K562 (cell line): Measurements from ENCODE around the gene SIRT2. TPM values are rescaled to one million over a fixed set of nuclear protein-coding genes. Genes with fewer than 3 reads are reported as not detected.

Experiments
- ETV1 ChIP-seq: fragments of 450-650 bp; conservative IDR thresholded peaks from 2 replicates; pipeline ENCODE4 v1.6.1; 2016; ENCODE audit warnings: missing genetic modification characterization, control low read depth, low read depth, missing compliant biosample characterization
- MEIS2 ChIP-seq: fragments of 450-650 bp; IDR thresholded peaks from 2 replicates; pipeline ENCODE4 v1.6.1; 2014; ENCODE audit warnings: mild to moderate bottlenecking; ENCODE audit not compliant: partially characterized antibody
- MYNN ChIP-seq, 2 experiments: sonication (generic); formaldehyde crosslinking in 1 of 2; IDR thresholded peaks; 2 replicates each; pipeline versions ENCODE4 v1.5.0 to v1.6.1; 2016 to 2020; ENCODE audit warnings: antibody characterized with exemption in 1 of 2, missing genetic modification reagents in 1 of 2
- POLR2A ChIP-seq: fragments of 450-650 bp; conservative IDR thresholded peaks from 2 replicates; pipeline ENCODE4 v1.6.1; 2016
- PTTG1 ChIP-seq: fragments of 450-650 bp; IDR thresholded peaks from 2 replicates; pipeline ENCODE4 v1.6.1; 2016; ENCODE audit warnings: low read depth, mild to moderate bottlenecking, missing genetic modification characterization, missing compliant biosample characterization
- SMAD4 ChIP-seq: fragments of 250-450 bp; sonication (Bioruptor Pico); conservative IDR thresholded peaks from 2 replicates; pipeline ENCODE4 v1.8.0; 2021; ENCODE audit warnings: inconsistent platforms, mild to moderate bottlenecking, moderate library complexity
- polyA plus RNA-seq, 8 experiments: library from polyadenylated mRNA; depleted of rRNA in 4 of 8; stranded (reverse) in 5 of 8; unstranded in 3 of 8; fragments of >200 nt; fragmentation: Nextera tagmentation in 2 of 8; fragmentation: Illumina TruSeq in 1 of 8; extraction: Ambion mirVana in 2 of 8; extraction: Trizol in 1 of 8; gene quantifications; 2 replicates each; pipeline versions ENCODE4 v1.2.1 to v1.2.3, GENCODE V29; 2011 to 2014; ENCODE audit warnings: inconsistent platforms in 1 of 8, missing spikeins in 1 of 8
- total RNA-seq, 7 experiments: library from RNA; depleted of rRNA in 6 of 7; stranded (reverse); fragments of >200 nt in 6 of 7; fragmentation: Illumina TruSeq in 2 of 7; extraction: Trizol in 2 of 7; gene quantifications; 2 replicates each; pipeline versions ENCODE4 v1.2.1 to v1.2.3, GENCODE V29; 2011 to 2021; ENCODE audit warnings: low replicate concordance in 1 of 7
- TF ChIP-seq, protein P1 (sequence below): fragments of 200-800 bp; sonication (Bioruptor generic); IDR thresholded peaks from 2 replicates; pipeline ENCODE4 v1.6.1; 2017; ENCODE audit warnings: missing genetic modification characterization, missing compliant biosample characterization
- TF ChIP-seq, protein P2 (sequence below): fragments of 450-650 bp; IDR thresholded peaks from 2 replicates; pipeline ENCODE4 v1.6.1; 2017; ENCODE audit warnings: antibody characterized with exemption, mild to moderate bottlenecking
- TF ChIP-seq, protein P3 (sequence below): fragments of 450-650 bp; formaldehyde crosslinking; IDR thresholded peaks from 2 replicates; pipeline ENCODE4 v1.4.0; 2022; ENCODE audit warnings: missing genetic modification characterization

SIRT2 gene
- total and polyA plus RNA-seq, 9 of the 15 experiments (the other 6 are each of a cell fraction or from before 2014, with no cell fraction given) = 2.3 to 35.2 (median 22.9) TPM

- TF ChIP-seq, protein P1, sequence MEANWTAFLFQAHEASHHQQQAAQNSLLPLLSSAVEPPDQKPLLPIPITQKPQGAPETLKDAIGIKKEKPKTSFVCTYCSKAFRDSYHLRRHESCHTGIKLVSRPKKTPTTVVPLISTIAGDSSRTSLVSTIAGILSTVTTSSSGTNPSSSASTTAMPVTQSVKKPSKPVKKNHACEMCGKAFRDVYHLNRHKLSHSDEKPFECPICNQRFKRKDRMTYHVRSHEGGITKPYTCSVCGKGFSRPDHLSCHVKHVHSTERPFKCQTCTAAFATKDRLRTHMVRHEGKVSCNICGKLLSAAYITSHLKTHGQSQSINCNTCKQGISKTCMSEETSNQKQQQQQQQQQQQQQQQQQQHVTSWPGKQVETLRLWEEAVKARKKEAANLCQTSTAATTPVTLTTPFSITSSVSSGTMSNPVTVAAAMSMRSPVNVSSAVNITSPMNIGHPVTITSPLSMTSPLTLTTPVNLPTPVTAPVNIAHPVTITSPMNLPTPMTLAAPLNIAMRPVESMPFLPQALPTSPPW (CRISPR knock-in tag) = peak; percentile 80
- TF ChIP-seq, protein P2, sequence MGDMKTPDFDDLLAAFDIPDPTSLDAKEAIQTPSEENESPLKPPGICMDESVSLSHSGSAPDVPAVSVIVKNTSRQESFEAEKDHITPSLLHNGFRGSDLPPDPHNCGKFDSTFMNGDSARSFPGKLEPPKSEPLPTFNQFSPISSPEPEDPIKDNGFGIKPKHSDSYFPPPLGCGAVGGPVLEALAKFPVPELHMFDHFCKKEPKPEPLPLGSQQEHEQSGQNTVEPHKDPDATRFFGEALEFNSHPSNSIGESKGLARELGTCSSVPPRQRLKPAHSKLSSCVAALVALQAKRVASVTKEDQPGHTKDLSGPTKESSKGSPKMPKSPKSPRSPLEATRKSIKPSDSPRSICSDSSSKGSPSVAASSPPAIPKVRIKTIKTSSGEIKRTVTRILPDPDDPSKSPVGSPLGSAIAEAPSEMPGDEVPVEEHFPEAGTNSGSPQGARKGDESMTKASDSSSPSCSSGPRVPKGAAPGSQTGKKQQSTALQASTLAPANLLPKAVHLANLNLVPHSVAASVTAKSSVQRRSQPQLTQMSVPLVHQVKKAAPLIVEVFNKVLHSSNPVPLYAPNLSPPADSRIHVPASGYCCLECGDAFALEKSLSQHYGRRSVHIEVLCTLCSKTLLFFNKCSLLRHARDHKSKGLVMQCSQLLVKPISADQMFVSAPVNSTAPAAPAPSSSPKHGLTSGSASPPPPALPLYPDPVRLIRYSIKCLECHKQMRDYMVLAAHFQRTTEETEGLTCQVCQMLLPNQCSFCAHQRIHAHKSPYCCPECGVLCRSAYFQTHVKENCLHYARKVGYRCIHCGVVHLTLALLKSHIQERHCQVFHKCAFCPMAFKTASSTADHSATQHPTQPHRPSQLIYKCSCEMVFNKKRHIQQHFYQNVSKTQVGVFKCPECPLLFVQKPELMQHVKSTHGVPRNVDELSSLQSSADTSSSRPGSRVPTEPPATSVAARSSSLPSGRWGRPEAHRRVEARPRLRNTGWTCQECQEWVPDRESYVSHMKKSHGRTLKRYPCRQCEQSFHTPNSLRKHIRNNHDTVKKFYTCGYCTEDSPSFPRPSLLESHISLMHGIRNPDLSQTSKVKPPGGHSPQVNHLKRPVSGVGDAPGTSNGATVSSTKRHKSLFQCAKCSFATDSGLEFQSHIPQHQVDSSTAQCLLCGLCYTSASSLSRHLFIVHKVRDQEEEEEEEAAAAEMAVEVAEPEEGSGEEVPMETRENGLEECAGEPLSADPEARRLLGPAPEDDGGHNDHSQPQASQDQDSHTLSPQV = peak; percentile 37; the same call in 1 of the 2 replicates
- TF ChIP-seq PTTG1 (tag) (no peak), MYNN (IDR thresholded peaks at IDR 0.05) (0 out of 2 replicates have a peak, but pooled peaks have one; percentile 14), MYNN (CRISPR knock-in tag; IDR thresholded peaks at IDR 0.05) (no peak), POLR2A (0 out of 2 replicates have a peak, but pooled peaks have one; percentile 25), MEIS2 (no peak), ETV1 (tag) (0 out of 2 replicates have a peak, but pooled peaks have one; percentile 14), SMAD4 (CRISPR knock-in tag) (0 out of 2 replicates have a peak, but pooled peaks have one; percentile 35)
- TF ChIP-seq, protein P3, sequence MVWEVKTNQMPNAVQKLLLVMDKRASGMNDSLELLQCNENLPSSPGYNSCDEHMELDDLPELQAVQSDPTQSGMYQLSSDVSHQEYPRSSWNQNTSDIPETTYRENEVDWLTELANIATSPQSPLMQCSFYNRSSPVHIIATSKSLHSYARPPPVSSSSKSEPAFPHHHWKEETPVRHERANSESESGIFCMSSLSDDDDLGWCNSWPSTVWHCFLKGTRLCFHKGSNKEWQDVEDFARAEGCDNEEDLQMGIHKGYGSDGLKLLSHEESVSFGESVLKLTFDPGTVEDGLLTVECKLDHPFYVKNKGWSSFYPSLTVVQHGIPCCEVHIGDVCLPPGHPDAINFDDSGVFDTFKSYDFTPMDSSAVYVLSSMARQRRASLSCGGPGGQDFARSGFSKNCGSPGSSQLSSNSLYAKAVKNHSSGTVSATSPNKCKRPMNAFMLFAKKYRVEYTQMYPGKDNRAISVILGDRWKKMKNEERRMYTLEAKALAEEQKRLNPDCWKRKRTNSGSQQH (CRISPR knock-in tag) = 0 out of 2 replicates have a peak, but pooled peaks have one; percentile 23
These were observed 21.4 kb downstream of the SIRT2 start, which contains the start of gene RINL (continued) for GRCh38 chr19:38877781-38878574.
